H1 (cell line): ENCODE results near the gene NOM1. TPM values are rescaled to one million over a fixed set of nuclear protein-coding genes. Genes with fewer than 3 reads are reported as not detected.

ENCODE experiments used
- CTBP2 ChIP-seq: IDR thresholded peaks from 2 replicates; pipeline ENCODE4 v1.7.0; 2011; ENCODE audit warnings: borderline replicate concordance, mild to moderate bottlenecking, moderate library complexity, mixed read lengths, low read length; ENCODE audit not compliant: insufficient read depth, insufficient read length
- EZH2 ChIP-seq: fragments of 200-600 bp; sonication (generic); IDR thresholded peaks from 2 replicates; pipeline ENCODE4 v1.7.1; 2012; ENCODE audit warnings: low read depth, mild to moderate bottlenecking, moderate library complexity, low read length, inconsistent platforms; ENCODE audit not compliant: severe bottlenecking
- GABPA ChIP-seq: IDR thresholded peaks from 2 replicates; pipeline ENCODE4 v1.6.1; 2011; ENCODE audit warnings: mild to moderate bottlenecking, low read length, moderate library complexity, borderline replicate concordance; ENCODE audit not compliant: insufficient read depth
- GTF2F1 ChIP-seq: IDR thresholded peaks from 2 replicates; pipeline ENCODE4 v1.6.1; 2012; ENCODE audit warnings: low read depth, low read length, improper control_type of control experiment, borderline replicate concordance
- KDM1A ChIP-seq: fragments of 200-600, 300-600 bp; sonication (generic); IDR thresholded peaks from 2 replicates; pipeline ENCODE4 v1.7.1; 2016; ENCODE audit warnings: mild to moderate bottlenecking, low read length, borderline replicate concordance
- KDM4A ChIP-seq: IDR thresholded peaks from one replicate; pipeline ENCODE4 v1.7.1; 2012; ENCODE audit warnings: low read depth, mild to moderate bottlenecking, moderate library complexity, low read length, inconsistent platforms; ENCODE audit not compliant: severe bottlenecking
- MAFK ChIP-seq: IDR thresholded peaks from 2 replicates; pipeline ENCODE4 v1.6.1; 2012; ENCODE audit warnings: low read depth, mild to moderate bottlenecking, improper control_type of control experiment, low read length
- POLR2A ChIP-seq, 2 experiments: IDR thresholded peaks; 1 replicate in 1 of 2; 2 replicates in 1 of 2; pipeline ENCODE4 v1.6.1; 2011; ENCODE audit warnings: low read depth in 2 of 2, low read length in 2 of 2, mild to moderate bottlenecking in 2 of 2; ENCODE audit errors: control extremely low read depth in 1 of 2
- RAD21 ChIP-seq, 2 experiments: IDR thresholded peaks in 1 of 2; conservative IDR thresholded peaks in 1 of 2; 2 replicates each; pipeline ENCODE4 v1.6.1; 2011; ENCODE audit warnings: low read depth in 2 of 2, low read length in 2 of 2, improper control_type of control experiment in 1 of 2, inconsistent platforms in 1 of 2, mild to moderate bottlenecking in 1 of 2, moderate library complexity in 1 of 2
- RBBP5 ChIP-seq: IDR thresholded peaks from 2 replicates; pipeline ENCODE4 v1.7.1; 2012; ENCODE audit warnings: low read depth, mild to moderate bottlenecking, inconsistent platforms, low read length, moderate library complexity, borderline replicate concordance
- SP2 ChIP-seq: IDR thresholded peaks from 2 replicates; pipeline ENCODE4 v1.6.1; 2012; ENCODE audit warnings: mild to moderate bottlenecking, low read length, inconsistent platforms
- SRF ChIP-seq: IDR thresholded peaks from 2 replicates; pipeline ENCODE4 v1.6.1; 2011; ENCODE audit warnings: mild to moderate bottlenecking, low read depth, low read length, moderate library complexity
- SUZ12 ChIP-seq: fragments of 200-600 bp; sonication (generic); IDR thresholded peaks from 2 replicates; pipeline ENCODE4 v1.6.1; 2012; ENCODE audit warnings: mild to moderate bottlenecking, inconsistent platforms, low read length, moderate library complexity, mixed read lengths
- TEAD4 ChIP-seq: IDR thresholded peaks from 2 replicates; pipeline ENCODE4 v1.6.1; 2012; ENCODE audit warnings: low read depth, low read length, inconsistent platforms, mixed read lengths
- polyA plus RNA-seq, 7 experiments: library from polyadenylated mRNA; depleted of rRNA in 3 of 7; stranded (reverse) in 5 of 7; unstranded in 2 of 7; fragments of >200 nt in 5 of 7; fragments of 200-250 nt in 2 of 7; gene quantifications; 1 replicate in 5 of 7; 2 replicates in 1 of 7; 4 replicates in 1 of 7; pipeline versions ENCODE4 v1.2.1 to v1.2.3, GENCODE V29; 2011 to 2013; ENCODE audit warnings: missing spikeins in 2 of 7, mixed read lengths in 2 of 7
- total RNA-seq: library from RNA; stranded (reverse); fragmentation: NEBNext Ultra II Directional; extraction: Animal tissue kit (Norgen Biotek cat#: 25700); gene quantifications from 2 replicates; pipeline ENCODE4 v1.2.1, GENCODE V29; 2021
- TF ChIP-seq, protein P1 (sequence below): IDR thresholded peaks from 2 replicates; pipeline ENCODE4 v1.6.1; 2011; ENCODE audit warnings: low read length, improper control_type of control experiment
- TF ChIP-seq, protein P2 (sequence below), 3 experiments: IDR thresholded peaks; 1 replicate in 2 of 3; 2 replicates in 1 of 3; pipeline versions ENCODE4 v1.5.1 to v1.6.1; 2011; ENCODE audit warnings: low read length in 3 of 3, mild to moderate bottlenecking in 3 of 3, inconsistent platforms in 2 of 3, low read depth in 1 of 3, moderate library complexity in 1 of 3; ENCODE audit not compliant: insufficient read depth in 1 of 3; ENCODE audit errors: control extremely low read depth in 1 of 3

Gene NOM1
- total and polyA plus RNA-seq, 2 of the 8 experiments (the other 6 are each of a cell fraction or from before 2014, with no cell fraction given): 10.6 to 29.1 TPM

DNA sequence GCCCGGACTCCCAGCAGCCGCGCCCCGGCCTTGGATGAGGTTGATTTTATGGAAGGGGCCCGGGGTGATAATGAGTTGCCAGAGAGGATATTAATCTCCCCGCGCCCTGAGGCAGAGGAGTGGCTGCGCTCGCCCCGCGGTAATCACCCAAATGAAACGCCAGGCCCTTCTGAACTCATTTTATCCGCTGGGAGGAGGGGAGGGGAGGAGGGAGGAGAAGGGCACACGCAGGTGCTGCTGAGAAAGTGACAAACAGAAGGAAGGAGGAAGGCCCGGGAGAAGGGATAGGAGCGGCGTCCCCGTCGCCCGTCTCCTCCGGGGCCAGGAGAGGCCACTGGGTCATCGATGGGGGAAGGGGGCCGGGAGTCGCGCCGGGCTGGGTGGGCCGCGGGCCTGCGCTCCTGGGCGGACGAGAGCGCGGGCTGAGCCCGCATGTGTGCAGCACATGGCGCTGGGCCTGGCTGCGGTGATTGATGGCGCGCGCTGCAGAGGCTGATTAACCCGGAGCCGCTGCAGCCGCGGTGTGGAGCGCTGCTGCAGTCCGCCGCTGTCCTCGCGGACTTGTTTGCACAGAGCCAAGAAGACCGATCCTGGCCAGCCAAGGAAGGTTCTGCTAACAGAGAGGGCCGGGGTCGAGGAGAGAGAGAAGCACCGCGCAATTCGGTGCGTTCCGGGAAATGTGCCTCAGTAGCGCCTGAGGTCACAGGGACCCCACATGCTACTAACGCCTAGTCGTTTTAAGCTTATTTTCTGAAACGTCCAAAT, 54.4 kb downstream of the NOM1 start (continued):
- TF ChIP-seq, protein P1, sequence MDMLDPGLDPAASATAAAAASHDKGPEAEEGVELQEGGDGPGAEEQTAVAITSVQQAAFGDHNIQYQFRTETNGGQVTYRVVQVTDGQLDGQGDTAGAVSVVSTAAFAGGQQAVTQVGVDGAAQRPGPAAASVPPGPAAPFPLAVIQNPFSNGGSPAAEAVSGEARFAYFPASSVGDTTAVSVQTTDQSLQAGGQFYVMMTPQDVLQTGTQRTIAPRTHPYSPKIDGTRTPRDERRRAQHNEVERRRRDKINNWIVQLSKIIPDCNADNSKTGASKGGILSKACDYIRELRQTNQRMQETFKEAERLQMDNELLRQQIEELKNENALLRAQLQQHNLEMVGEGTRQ: no peak
- no peak for TF ChIP-seq POLR2A (IDR thresholded peaks at IDR 0.05; ENCODE audit: control extremely low read depth in 1 of 2, low read depth in 2 of 2, low read length in 2 of 2)
- TF ChIP-seq MAFK: no peak
- no peak for TF ChIP-seq SP2
- no peak for TF ChIP-seq KDM1A
- peak; percentile 97 for TF ChIP-seq SUZ12
- TF ChIP-seq, protein P2, sequence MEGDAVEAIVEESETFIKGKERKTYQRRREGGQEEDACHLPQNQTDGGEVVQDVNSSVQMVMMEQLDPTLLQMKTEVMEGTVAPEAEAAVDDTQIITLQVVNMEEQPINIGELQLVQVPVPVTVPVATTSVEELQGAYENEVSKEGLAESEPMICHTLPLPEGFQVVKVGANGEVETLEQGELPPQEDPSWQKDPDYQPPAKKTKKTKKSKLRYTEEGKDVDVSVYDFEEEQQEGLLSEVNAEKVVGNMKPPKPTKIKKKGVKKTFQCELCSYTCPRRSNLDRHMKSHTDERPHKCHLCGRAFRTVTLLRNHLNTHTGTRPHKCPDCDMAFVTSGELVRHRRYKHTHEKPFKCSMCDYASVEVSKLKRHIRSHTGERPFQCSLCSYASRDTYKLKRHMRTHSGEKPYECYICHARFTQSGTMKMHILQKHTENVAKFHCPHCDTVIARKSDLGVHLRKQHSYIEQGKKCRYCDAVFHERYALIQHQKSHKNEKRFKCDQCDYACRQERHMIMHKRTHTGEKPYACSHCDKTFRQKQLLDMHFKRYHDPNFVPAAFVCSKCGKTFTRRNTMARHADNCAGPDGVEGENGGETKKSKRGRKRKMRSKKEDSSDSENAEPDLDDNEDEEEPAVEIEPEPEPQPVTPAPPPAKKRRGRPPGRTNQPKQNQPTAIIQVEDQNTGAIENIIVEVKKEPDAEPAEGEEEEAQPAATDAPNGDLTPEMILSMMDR (IDR thresholded peaks at IDR 0.05; ENCODE audit: control extremely low read depth in 1 of 3, insufficient read depth in 1 of 3, low read depth in 1 of 3, low read length in 3 of 3): no peak
- no peak for TF ChIP-seq RBBP5
- no peak; a peak in 1 of 4 replicates for TF ChIP-seq RAD21 (IDR thresholded peaks at IDR 0.05 in 1 of 2, conservative IDR thresholded peaks at IDR 0.05 in 1 of 2; ENCODE audit: low read depth in 2 of 2, low read length in 2 of 2)
- TF ChIP-seq EZH2: no peak
- no peak for TF ChIP-seq GTF2F1
- peak; percentile 65 for TF ChIP-seq KDM4A
- TF ChIP-seq SRF: no peak
- peak; percentile 90 for TF ChIP-seq CTBP2
- peak; percentile 21; the same call in 1 of the 2 replicates for TF ChIP-seq GABPA
- TF ChIP-seq TEAD4: no peak
